T47D (cell line): ENCODE data around the gene ALMS1.
A peak's percentile ranks its signal among the peaks of the same experiment; 100 is the strongest.
"Not testable (repeated sequence)": the region's sequence is repeated elsewhere in the genome, so short reads cannot be mapped to it uniquely, and the experiment has no call there.

ENCODE experiments used
- DNase-seq, 2 experiments: peaks; one replicate each; pipeline versions ENCODE4 v3.0.0 to v3.0.0-alpha.2; 2011 to 2012; ENCODE audit warnings: low read depth in 1 of 2, low spot score in 1 of 2
- JUND ChIP-seq: IDR thresholded peaks from 2 replicates; pipeline ENCODE4 v1.6.1; 2012; ENCODE audit warnings: low read depth
- in situ Hi-C: cut with HindIII; loops from 2 replicates; pipeline ENCODE4 v1.10.0; 2016; ENCODE audit warnings: low sequenced_read_pairs, low pct_unique_long_range_greater_than_20kb

ALMS1 gene

GRCh38 chr2:73636977-73637376 lies 251.3 kb downstream of the ALMS1 start:
- DNase-seq, in situ Hi-C loops: not testable (repeated sequence)

DNA sequence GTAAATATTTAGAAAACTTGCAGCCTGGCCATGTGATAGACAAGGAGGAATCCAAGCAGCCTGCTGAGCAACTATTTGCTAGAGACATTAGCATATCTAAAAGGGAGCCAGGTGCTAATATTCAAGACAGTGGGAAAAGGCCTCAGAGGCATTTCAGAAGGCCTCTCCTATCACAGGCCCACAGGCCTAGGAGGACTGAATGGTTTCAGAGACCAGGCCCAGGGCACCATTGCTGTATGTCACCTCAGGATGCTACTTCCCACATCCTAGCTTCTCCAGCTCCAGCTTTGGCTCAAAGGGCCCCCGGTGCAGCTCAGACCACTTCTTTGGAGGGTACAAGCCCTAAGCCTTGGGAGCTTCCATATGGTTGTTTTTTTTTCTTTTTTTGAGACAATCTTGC lies 252.8 kb downstream of the ALMS1 start:
- DNase-seq: no peak
- in situ Hi-C loops: no loop called here
- TF ChIP-seq JUND: no peak

DNA sequence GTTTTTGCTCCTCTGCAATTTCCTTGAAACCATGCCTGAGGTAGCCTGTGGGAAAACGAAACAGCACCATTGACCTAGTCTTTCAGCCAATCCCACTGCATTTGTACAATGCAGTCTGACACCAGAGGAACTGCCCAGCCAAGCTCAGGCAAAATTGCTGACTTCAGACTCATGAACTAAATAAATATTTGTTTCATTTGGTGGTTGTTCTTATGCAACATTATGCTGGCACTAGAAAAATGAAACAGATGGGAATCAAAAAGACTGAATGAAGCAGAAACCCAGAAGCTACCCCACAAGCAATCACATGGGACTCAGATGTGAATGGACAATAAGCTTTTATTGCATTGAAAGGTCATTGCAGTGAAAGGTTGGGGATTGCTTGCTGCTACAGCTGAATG lies 254.9 kb downstream of the ALMS1 start:
- DNase-seq: peak; percentile 35 to 82
- in situ Hi-C loops: no loop called here
- TF ChIP-seq JUND: no peak

DNA sequence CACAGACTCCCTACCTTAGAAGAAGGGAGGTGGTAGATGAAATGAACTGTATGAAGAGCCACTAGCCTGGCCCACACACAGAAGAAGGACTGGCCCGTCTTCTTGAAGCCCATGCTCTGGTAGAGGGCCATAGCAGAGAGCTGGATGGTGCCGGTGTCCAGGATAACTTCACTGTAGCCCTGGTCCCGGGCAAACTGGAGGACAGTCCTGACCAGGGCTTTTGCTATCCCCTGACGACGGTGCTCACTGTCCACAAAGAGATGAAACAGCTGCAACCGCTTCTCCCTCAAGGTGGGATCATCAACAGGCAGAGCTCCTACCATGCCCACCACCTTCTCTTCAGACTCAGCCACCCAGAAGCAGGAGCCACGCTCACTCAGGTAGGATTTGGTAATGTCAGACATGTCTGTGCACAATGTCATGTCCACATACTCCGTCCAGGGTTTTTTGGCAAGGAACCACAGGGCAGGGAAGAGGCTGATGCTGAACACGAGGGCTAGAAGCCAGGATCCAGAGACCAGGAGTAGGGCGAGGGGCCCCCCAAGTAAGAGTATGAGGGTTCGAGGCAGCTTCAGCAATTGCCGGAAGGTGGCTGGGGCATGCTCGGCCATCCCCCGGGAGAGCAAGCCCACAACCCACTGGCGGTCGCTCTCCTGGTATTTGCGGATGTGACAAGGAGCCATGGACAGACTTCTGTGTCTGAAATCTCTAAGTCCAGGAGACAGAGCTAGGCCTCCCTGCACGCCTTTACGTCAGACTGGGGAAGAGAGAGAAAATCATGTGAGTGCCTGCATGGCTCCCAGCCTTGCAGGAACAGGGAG lies 255.5 kb downstream of the ALMS1 start:
- in situ Hi-C loops: no loop called here
- DNase-seq: peak in 1 of 2 experiments; percentile 4
- no peak for TF ChIP-seq JUND

GRCh38 chr2:73641767-73642062 lies 256.1 kb downstream of the ALMS1 start:
- in situ Hi-C loops: no loop called here
- TF ChIP-seq JUND: no peak
- DNase-seq: no peak

DNA sequence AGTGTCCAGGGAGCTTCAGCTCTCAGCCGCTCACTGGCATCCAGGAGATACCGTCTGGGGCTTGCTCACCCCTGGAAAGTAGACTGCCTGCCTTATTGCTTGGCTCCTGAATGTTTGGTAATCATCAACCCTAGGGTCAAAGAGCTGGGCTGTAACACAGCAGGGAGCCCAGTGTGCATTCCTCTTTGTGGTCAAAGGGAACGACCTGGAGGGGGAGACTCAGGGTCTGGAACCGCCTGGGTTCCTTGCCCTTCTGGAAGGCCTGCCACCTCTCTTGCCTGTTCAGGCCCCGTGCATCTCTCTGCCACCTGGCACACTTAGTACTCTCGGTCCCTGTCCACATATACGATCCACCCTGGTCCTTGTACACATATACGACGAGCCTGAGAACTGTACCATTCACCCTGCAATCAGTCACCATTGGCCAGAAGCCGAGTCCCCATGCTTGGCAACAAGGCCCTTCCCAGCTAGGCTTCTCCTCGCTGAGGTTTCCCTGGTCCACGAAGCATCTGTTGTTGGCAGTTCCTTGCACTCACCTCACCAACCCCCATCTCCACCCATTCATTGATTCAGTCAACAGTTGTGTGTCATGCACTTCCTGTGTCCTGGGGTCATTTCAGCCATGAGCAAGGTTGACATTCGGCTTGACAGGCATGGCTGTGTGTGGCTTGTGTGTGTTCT lies 256.8 kb downstream of the ALMS1 start, which contains the start of gene NAT8:
Gene NAT8, minus strand, starts transcription at position 85 of the 681 bp plus-strand sequence. CDS start 794 bp downstream, outside the sequence.
- in situ Hi-C loops: no loop called here
- DNase-seq: no peak
- TF ChIP-seq JUND: no peak

GRCh38 chr2:73647690-73648089 lies 262.1 kb downstream of the ALMS1 start:
- in situ Hi-C loops, DNase-seq: not testable (repeated sequence)

DNA sequence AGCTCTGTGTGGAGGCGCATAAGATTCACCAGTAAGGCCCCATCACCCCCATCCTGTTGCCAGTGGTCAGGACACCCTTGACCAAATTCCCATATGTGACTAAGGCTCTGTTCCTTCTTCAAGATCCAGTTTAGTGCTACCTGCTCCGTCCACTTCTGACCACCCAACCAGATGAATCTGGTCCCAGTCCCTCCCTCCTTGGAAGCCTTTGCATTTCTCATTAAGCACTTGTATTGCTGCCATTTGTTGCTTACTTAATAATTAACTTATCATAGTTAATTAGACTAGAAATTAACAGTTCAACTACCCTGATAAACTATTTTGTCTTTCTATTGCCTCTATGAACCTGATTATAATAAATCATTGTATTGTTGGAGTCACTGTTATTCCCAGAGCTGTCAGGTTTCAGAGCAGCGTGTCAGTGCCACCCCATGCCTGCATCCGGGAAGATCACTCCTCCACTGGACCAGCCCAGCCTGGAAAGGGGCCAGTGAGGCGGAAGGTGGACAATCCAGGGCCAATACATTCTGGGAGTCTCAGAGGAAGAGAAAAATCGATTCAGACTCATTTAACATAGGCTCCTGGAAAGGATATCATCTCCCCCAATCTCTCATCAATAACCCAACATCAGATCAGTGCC lies 266.1 kb downstream of the ALMS1 start:
- no peak for DNase-seq
- no peak for TF ChIP-seq JUND
- in situ Hi-C loops: no loop called here

GRCh38 chr2:73652348-73652747 lies 266.7 kb downstream of the ALMS1 start:
- no peak for TF ChIP-seq JUND
- in situ Hi-C loops: no loop called here
- no peak for DNase-seq

- in situ Hi-C loops: no loop called here
- no peak for TF ChIP-seq JUND
- DNase-seq: no peak
These were observed 268.5 kb downstream of the ALMS1 start for GRCh38 chr2:73654175-73654574.
